ENCODE measurements around the gene CYGB. TPM values are rescaled to one million over a fixed set of nuclear protein-coding genes. Genes with fewer than 3 reads are reported as not detected.

CYGB gene
- total and polyA plus RNA-seq, 2 of the 13 experiments (the other 11 are each of a cell fraction or from before 2014, with no cell fraction given), result 18.9 to 27.1 TPM

DNA sequence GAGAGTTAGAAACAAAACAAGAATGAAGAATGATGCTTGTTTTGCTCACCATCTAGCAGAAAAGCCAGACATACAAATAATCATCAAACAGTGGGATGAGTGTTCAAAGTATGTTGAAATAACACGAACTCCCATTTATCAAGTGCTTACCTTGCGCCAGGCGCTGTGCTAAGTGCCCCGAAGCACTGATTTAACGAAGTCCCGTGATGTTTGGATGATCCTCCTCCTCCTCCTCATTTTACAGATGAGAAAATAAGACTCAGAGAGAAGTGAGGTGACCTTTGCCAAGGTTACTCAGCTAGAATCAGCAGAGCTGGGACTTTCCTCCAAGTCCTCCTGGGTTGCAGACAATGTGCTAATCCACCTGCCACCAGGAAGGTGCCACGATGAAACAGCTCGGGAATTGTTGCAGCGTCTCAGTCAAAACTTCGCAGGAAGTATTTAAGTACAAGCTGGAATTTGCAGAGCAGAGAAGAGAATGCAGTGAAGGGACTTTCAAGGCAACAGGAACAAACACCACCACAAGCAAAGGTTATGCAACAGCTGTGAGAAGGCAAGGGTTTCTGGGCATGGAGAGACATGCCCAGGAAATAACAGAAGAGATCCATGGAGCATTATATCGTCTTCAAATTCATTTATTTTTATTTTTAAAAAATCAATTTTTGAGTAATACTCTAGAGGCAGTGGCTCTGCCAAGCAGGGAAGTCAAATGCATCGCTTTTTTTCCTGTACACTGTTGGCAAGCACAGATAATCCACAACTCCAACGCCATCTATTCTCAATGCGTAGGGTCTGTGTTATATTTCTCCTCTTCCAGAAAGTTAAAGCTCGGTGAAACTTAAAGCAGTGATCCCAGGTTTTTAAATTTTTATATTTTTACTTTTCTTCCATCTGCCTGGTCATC is 13.5 kb upstream of the CYGB start (continued):
- peak; percentile 60; the same call in 1 of the 2 replicates for TF ChIP-seq PATZ1 (CRISPR knock-in tag; IDR thresholded peaks at IDR 0.05)
- no peak for TF ChIP-seq ZSCAN12 (CRISPR knock-in tag; IDR thresholded peaks at IDR 0.05)
- TF ChIP-seq ZNF549 (CRISPR knock-in tag; IDR thresholded peaks at IDR 0.05), result no peak
- no peak for TF ChIP-seq PAX8 (CRISPR knock-in tag; IDR thresholded peaks at IDR 0.05; ENCODE audit: borderline replicate concordance)
- 0 out of 2 replicates have a peak, but pooled peaks have one; percentile 61 for TF ChIP-seq MZF1 (CRISPR knock-in tag; IDR thresholded peaks at IDR 0.05; ENCODE audit: borderline replicate concordance)
- TF ChIP-seq, protein P1, sequence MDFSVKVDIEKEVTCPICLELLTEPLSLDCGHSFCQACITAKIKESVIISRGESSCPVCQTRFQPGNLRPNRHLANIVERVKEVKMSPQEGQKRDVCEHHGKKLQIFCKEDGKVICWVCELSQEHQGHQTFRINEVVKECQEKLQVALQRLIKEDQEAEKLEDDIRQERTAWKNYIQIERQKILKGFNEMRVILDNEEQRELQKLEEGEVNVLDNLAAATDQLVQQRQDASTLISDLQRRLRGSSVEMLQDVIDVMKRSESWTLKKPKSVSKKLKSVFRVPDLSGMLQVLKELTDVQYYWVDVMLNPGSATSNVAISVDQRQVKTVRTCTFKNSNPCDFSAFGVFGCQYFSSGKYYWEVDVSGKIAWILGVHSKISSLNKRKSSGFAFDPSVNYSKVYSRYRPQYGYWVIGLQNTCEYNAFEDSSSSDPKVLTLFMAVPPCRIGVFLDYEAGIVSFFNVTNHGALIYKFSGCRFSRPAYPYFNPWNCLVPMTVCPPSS (IDR thresholded peaks at IDR 0.05), result no peak
- TF ChIP-seq ZNF615 (CRISPR knock-in tag; IDR thresholded peaks at IDR 0.05; ENCODE audit: borderline replicate concordance), result 0 out of 2 replicates have a peak, but pooled peaks have one; percentile 50
- TF ChIP-seq MAFK (conservative IDR thresholded peaks at IDR 0.05 in 1 of 2, IDR thresholded peaks at IDR 0.05 in 1 of 2; ENCODE audit: low read length in 2 of 2), result no peak; a peak in 1 of 4 replicates
- 0 out of 2 replicates have a peak, but pooled peaks have one; percentile 5 for TF ChIP-seq BHLHE40 (IDR thresholded peaks at IDR 0.05; ENCODE audit: low read length)
- TF ChIP-seq MYNN (CRISPR knock-in tag; IDR thresholded peaks at IDR 0.05; ENCODE audit: low read depth), result no peak; the same call in 1 of the 2 replicates
- peak; percentile 13; the same call in 1 of the 2 replicates for TF ChIP-seq HMG20B (CRISPR knock-in tag; conservative IDR thresholded peaks at IDR 0.05)
- no peak for TF ChIP-seq TBX3 (IDR thresholded peaks at IDR 0.05; ENCODE audit: borderline replicate concordance)
- TF ChIP-seq RFXANK (CRISPR knock-in tag; IDR thresholded peaks at IDR 0.05), result no peak
- peak; percentile 37 for TF ChIP-seq MED8 (CRISPR knock-in tag; IDR thresholded peaks at IDR 0.05; ENCODE audit: insufficient replicate concordance)
- peak; percentile 87 for TF ChIP-seq ZSCAN20 (CRISPR knock-in tag; IDR thresholded peaks at IDR 0.05; ENCODE audit: borderline replicate concordance)
- no peak for TF ChIP-seq IRX3 (CRISPR knock-in tag; IDR thresholded peaks at IDR 0.05; ENCODE audit: borderline replicate concordance, low read depth)
- TF ChIP-seq, protein P2, sequence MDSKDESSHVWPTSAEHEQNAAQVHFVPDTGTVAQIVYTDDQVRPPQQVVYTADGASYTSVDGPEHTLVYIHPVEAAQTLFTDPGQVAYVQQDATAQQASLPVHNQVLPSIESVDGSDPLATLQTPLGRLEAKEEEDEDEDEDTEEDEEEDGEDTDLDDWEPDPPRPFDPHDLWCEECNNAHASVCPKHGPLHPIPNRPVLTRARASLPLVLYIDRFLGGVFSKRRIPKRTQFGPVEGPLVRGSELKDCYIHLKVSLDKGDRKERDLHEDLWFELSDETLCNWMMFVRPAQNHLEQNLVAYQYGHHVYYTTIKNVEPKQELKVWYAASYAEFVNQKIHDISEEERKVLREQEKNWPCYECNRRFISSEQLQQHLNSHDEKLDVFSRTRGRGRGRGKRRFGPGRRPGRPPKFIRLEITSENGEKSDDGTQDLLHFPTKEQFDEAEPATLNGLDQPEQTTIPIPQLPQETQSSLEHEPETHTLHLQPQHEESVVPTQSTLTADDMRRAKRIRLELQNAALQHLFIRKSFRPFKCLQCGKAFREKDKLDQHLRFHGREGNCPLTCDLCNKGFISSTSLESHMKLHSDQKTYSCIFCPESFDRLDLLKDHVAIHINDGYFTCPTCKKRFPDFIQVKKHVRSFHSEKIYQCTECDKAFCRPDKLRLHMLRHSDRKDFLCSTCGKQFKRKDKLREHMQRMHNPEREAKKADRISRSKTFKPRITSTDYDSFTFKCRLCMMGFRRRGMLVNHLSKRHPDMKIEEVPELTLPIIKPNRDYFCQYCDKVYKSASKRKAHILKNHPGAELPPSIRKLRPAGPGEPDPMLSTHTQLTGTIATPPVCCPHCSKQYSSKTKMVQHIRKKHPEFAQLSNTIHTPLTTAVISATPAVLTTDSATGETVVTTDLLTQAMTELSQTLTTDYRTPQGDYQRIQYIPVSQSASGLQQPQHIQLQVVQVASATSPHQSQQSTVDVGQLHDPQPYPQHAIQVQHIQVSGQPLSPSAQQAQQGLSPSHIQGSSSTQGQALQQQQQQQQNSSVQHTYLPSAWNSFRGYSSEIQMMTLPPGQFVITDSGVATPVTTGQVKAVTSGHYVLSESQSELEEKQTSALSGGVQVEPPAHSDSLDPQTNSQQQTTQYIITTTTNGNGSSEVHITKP (CRISPR knock-in tag; IDR thresholded peaks at IDR 0.05; ENCODE audit: low read depth), result peak; percentile 66; the same call in 1 of the 2 replicates
- TF ChIP-seq SMYD3 (CRISPR knock-in tag; IDR thresholded peaks at IDR 0.05), result peak; percentile 58; the same call in 1 of the 2 replicates
- TF ChIP-seq PHF5A (CRISPR knock-in tag; IDR thresholded peaks at IDR 0.05; ENCODE audit: low read depth, unreplicated experiment), result peak; percentile 94
